Epithelial cell of esophagus (primary cell): ENCODE results near the gene SNX13.

ENCODE experiments used
- DNase-seq: peaks from one replicate; pipeline ENCODE4 v3.0.0; 2010; ENCODE audit warnings: low read depth
- H3K4me3 ChIP-seq: 2 replicates; pipeline ENCODE4 v1.5.1; 2011; ENCODE audit warnings: mild to moderate bottlenecking, low read length, control low read depth
- TF ChIP-seq, protein P1 (sequence below): IDR thresholded peaks from 2 replicates; pipeline ENCODE4 v1.5.1; 2011; ENCODE audit warnings: low read depth, mild to moderate bottlenecking, low read length, control low read depth, inconsistent platforms; ENCODE audit not compliant: insufficient read depth; ENCODE audit errors: missing control alignments

The SNX13 gene

GRCh38 chr7:17854261-17855047, 85.8 kb downstream of the SNX13 start:
- DNase-seq = no peak
- H3K4me3 ChIP-seq = no peak overlapping the region
- TF ChIP-seq, protein P1, sequence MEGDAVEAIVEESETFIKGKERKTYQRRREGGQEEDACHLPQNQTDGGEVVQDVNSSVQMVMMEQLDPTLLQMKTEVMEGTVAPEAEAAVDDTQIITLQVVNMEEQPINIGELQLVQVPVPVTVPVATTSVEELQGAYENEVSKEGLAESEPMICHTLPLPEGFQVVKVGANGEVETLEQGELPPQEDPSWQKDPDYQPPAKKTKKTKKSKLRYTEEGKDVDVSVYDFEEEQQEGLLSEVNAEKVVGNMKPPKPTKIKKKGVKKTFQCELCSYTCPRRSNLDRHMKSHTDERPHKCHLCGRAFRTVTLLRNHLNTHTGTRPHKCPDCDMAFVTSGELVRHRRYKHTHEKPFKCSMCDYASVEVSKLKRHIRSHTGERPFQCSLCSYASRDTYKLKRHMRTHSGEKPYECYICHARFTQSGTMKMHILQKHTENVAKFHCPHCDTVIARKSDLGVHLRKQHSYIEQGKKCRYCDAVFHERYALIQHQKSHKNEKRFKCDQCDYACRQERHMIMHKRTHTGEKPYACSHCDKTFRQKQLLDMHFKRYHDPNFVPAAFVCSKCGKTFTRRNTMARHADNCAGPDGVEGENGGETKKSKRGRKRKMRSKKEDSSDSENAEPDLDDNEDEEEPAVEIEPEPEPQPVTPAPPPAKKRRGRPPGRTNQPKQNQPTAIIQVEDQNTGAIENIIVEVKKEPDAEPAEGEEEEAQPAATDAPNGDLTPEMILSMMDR = no peak

- no peak overlapping the region for H3K4me3 ChIP-seq
- TF ChIP-seq, protein P1 = no peak
- no peak for DNase-seq
Measured at GRCh38 chr7:17852361-17852760, 87.9 kb downstream of the SNX13 start.

DNA sequence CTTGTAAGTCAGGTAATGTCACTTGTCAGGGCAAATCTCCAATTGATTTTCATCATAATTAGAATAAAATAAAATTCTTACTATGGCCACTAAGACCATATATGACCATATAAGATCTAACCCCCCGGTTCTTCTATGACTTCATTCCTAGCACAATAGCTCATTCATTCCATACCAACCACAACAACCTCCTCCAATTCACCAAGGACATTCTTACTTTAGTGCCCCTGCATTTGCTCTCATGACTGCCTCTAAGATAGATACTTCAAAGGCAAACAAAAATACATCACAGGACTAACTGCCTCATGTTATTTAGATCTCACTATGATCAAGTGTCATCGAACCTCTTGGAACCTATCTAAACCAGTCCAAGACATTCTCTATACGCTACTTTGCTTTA, 90.8 kb downstream of the SNX13 start:
- no peak for DNase-seq
- TF ChIP-seq, protein P1 = no peak
- H3K4me3 ChIP-seq = no peak overlapping the region

DNA sequence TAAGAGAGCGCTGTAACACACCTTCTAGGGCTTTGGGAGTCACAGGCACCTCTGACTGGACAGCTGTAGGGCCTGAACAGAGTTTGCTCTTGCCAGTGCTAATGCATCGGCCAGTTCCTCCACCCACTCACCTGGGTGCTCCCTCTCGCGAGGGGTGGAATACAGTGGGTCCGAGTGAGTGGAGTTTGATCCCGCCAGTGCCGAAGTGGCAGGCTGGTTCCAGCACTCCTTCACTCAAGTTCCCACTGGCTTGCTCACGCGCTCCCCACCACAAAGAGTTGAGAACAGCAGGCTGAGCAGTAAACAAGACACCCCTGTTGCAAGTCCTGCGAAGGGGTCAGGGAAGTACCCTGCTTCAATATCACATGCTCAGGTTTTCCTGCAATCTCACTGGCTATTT, 91.8 kb downstream of the SNX13 start:
- H3K4me3 ChIP-seq = no peak overlapping the region
- no peak for DNase-seq
- TF ChIP-seq, protein P1 = no peak

GRCh38 chr7:17846935-17847334, 93.4 kb downstream of the SNX13 start:
- H3K4me3 ChIP-seq = no peak overlapping the region
- TF ChIP-seq, protein P1 = no peak
- DNase-seq = no peak

DNA sequence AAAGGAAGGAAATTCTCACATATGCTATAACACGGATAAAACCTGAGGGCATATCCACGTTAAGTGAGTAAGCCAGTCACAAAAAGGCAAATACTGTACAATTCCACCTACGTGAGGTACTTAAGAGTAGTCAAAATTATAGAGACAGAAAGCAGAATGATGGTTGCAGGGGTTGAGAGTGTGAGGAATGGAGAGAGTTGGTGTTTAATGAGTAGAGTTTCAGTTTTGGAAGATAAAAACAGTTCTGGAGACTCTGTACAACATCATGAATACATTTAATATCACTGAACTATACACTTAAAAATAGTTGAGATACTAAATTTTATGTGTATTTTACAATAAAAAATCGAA, 95.1 kb downstream of the SNX13 start:
- TF ChIP-seq, protein P1 = no peak
- no peak for DNase-seq
- no peak overlapping the region for H3K4me3 ChIP-seq
